ENCODE results near the gene MANEAL.
"Not testable (repeated sequence)": the region's sequence is repeated elsewhere in the genome, so short reads cannot be mapped to it uniquely, and the experiment has no call there.

The MANEAL gene

GRCh38 chr1:37793773-37794371 is at the start of gene MANEAL:
Gene MANEAL (plus strand): TSS chr1:37793847. CDS start chr1:37794183, 336 bp downstream.
- peak; percentile 38 for DNase-seq

- no peak for DNase-seq
These were observed 46.8 kb upstream of the MANEAL start for GRCh38 chr1:37746806-37747205.

GRCh38 chr1:37748565-37748964 is 45.1 kb upstream of the MANEAL start:
- no peak for DNase-seq

- DNase-seq: no peak
These were observed 41.4 kb upstream of the MANEAL start for GRCh38 chr1:37752213-37752582.

- DNase-seq: no peak
These were observed 40.8 kb upstream of the MANEAL start for GRCh38 chr1:37752583-37753471.

- no peak for DNase-seq
These were observed 40.0 kb upstream of the MANEAL start for GRCh38 chr1:37753473-37754321.

GRCh38 chr1:37755290-37755689 is 38.4 kb upstream of the MANEAL start:
- DNase-seq: no peak

- no peak for DNase-seq
These were observed 37.6 kb upstream of the MANEAL start for GRCh38 chr1:37755951-37756560.

- DNase-seq: no peak
These were observed 34.2 kb upstream of the MANEAL start for GRCh38 chr1:37759451-37759850.

- no peak for DNase-seq
These were observed 32.1 kb upstream of the MANEAL start for GRCh38 chr1:37761416-37762095.

- no peak for DNase-seq
These were observed 31.1 kb upstream of the MANEAL start for GRCh38 chr1:37762516-37762915.

GRCh38 chr1:37763791-37764413 is 29.7 kb upstream of the MANEAL start:
- no peak for DNase-seq

GRCh38 chr1:37764414-37764825 is 29.2 kb upstream of the MANEAL start:
- DNase-seq: peak; percentile 39

- DNase-seq: no peak
These were observed 28.7 kb upstream of the MANEAL start, which contains the start of gene EPHA10 for GRCh38 chr1:37764888-37765441. Gene EPHA10 (minus strand): TSS chr1:37765120. CDS start chr1:37765066, 54 bp downstream.

GRCh38 chr1:37765916-37766664 is 27.6 kb upstream of the MANEAL start:
- DNase-seq: no peak

- no peak for DNase-seq
These were observed 26.2 kb upstream of the MANEAL start for GRCh38 chr1:37767488-37767887.

GRCh38 chr1:37771440-37771839 is 22.2 kb upstream of the MANEAL start:
- DNase-seq: not testable (repeated sequence)

- no peak for DNase-seq
These were observed 16.6 kb upstream of the MANEAL start for GRCh38 chr1:37776946-37777516.

- no peak for DNase-seq
These were observed 15.0 kb upstream of the MANEAL start for GRCh38 chr1:37778654-37779053.

- DNase-seq: no peak
These were observed 11.2 kb upstream of the MANEAL start for GRCh38 chr1:37782491-37782890.

Measured in fibroblast of skin of right quadriceps (primary cell).